KOPT-K1 (cell line): ENCODE measurements around the gene DLEC1.

Source experiments
- H3K27ac ChIP-seq: fragments of 200-600 bp; sonication (generic); 2 replicates; pipeline ENCODE4 v1.5.1; 2016; ENCODE audit warnings: antibody characterized with exemption, mild to moderate bottlenecking, low read depth, low read length; ENCODE audit not compliant: poor library complexity, severe bottlenecking
- H3K36me3 ChIP-seq: fragments of 200-600 bp; sonication (generic); 2 replicates; pipeline ENCODE4 v1.5.1; 2017; ENCODE audit warnings: antibody characterized with exemption, mild to moderate bottlenecking, low read length, moderate library complexity; ENCODE audit not compliant: insufficient read depth
- H3K9me3 ChIP-seq: fragments of 200-600 bp; sonication (generic); 2 replicates; pipeline ENCODE4 v1.5.1; 2017; ENCODE audit warnings: antibody characterized with exemption, low read length, mild to moderate bottlenecking; ENCODE audit not compliant: insufficient read depth, poor library complexity, severe bottlenecking

DLEC1 gene

DNA sequence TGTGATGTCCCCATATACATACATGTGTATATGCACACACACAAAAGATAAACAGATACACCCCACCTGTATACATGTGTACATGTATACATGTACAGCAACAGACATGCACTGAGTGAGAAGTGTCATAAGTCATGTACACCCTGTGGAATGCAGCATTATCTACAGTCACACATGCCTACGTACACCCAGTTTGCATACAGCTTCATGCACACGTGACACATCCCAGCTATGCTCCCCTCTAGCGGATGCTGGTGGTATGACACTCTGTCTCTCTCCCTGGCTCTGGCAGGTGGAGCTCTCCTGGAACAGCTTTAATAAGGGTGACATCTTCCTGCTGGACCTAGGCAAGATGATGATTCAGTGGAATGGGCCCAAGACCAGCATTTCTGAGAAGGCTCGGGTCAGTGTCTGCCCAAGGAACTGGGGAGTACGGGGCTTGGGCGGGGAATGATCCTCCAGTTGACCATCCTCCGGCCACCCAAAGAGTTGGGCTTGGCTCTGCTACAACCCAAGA, 42.2 kb upstream of the DLEC1 start:
- Histone ChIP-seq H3K27ac (no peak overlapping the region), H3K36me3 (peaks cover 56% of the 10 kb centered on the region), H3K9me3 (no peaks in the 10 kb centered on the region)

DNA sequence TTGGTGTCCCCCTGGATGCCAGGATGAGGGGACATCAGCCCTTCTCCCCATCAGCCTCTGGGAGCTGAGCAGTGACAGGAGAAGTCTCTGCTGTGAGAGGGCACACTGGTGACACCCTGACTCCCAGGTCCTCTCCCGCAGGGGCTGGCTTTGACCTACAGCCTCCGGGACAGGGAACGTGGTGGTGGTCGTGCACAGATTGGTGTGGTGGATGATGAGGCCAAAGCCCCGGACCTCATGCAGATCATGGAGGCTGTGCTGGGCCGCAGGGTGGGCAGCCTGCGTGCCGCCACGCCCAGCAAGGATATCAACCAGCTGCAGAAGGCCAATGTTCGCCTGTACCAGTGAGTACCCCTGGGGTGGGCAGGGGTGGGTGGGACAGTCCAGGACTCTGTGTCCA, 41.7 kb upstream of the DLEC1 start:
- H3K9me3 ChIP-seq = no peaks in the 10 kb centered on the region
- H3K36me3 ChIP-seq = peaks cover 61% of the 10 kb centered on the region
- no peak overlapping the region for H3K27ac ChIP-seq

DNA sequence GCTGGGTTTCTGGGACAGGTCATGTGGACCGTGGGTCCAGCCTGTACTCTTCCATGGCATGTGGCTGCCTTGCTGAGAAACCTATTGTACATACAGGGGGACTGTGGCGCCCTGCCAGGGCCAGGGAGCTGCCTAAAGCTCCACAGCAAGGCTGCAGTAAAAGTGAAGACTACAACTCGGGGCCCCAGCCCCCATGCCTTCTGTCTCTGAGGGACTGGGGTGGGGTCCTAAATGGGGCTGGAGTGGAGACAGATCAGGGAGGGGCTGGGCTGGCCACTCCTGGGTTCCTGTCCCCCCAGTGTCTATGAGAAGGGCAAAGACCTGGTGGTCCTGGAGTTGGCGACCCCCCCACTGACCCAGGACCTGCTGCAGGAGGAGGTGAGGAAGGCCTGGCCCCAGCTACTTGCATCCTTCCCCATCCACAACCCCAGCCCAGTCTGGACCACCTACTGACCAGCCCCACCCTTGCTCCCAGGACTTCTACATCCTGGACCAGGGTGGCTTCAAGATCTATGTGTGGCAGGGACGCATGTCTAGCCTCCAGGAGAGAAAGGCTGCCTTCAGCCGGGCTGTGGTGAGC, 41.1 kb upstream of the DLEC1 start:
- peaks cover 66% of the 10 kb centered on the region for H3K36me3 ChIP-seq
- peak overlapping the region; percentile 51 for H3K27ac ChIP-seq

DNA sequence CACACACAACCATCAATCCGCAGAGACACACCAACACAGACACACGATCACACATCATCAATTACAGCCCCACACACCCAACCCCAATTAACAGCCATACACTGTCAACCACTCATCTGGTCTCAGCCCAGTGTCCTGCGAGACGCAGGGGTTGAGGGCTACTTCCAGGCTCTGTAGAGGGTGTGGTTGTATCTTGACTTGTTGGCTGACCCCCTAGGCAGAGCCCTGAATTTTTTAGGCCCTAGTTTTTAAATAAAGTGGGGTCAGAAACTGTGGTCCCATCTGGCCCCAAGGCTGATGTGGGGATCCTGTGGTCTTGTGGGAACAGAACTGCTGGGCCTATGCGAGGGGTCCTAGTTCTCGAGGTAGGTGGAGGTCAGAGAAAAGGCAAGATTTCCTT, 39.2 kb upstream of the DLEC1 start:
- no peak overlapping the region for H3K27ac ChIP-seq
- no peaks in the 10 kb centered on the region for H3K9me3 ChIP-seq
- H3K36me3 ChIP-seq = peaks cover 86% of the 10 kb centered on the region

More for the DNA sequence above, 41.1 kb upstream of the DLEC1 start:
- H3K9me3 ChIP-seq = no peaks in the 10 kb centered on the region

DNA sequence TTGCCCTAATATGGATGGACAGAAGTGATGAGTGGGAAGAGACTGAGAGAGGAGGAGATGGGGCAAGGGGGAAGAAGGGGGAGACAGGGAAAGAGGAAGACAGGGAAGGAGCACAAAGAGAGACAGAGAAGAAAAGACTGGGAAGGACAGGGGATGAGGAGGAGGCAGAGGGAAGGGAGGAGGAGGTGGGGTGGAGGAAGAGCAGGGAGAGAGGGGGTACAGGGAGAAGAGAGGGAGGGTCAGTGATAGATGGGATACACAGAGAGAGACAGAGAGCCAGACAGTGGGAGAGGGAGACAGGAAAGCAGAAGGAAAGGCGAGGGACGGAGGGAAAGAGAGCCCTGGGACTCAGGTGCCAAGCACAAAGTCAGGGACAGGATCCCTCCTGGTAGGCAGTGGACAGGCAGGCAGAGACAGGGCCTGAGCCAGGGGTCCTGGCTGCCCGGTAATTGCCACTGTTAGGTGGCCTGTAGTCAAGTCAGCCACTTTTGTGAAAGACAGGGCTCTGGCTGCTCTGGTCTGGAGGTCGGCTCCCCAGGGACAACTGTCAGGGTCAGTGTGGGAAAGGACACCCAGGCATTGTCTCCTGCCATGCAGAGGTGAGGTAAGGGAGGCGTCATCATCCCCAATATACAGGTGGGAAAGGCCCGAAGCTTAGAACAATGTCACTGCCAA, 38.6 kb upstream of the DLEC1 start:
- no peaks in the 10 kb centered on the region for H3K9me3 ChIP-seq
- H3K27ac ChIP-seq = no peak overlapping the region
- peaks cover 91% of the 10 kb centered on the region for H3K36me3 ChIP-seq

DNA sequence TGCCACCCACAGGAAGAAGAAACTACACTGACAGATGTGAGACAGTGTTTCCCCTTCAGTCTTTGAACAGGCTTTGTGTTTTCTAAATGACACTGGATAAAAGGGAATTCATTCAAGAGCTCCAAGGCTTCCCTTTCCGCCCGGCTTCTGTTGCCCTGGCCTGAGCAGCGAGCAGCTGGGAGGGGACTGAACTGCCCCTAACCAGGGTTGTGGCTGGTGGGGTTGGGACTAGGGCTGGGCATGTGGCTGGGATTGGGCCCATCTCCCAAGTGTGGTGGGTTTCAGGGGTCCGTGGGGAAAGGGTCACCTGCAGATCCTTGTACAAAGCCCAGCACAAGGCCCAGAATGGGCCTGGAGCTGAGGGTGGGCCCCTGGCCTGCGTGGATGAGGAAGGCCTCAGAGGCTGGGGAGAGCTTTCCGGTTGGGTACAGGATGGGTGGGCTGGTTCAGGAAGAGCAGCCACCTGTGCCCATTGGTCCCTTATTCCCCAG, 38.0 kb upstream of the DLEC1 start:
- no peaks in the 10 kb centered on the region for H3K9me3 ChIP-seq
- no peak overlapping the region for H3K27ac ChIP-seq
- peaks cover 93% of the 10 kb centered on the region for H3K36me3 ChIP-seq

DNA sequence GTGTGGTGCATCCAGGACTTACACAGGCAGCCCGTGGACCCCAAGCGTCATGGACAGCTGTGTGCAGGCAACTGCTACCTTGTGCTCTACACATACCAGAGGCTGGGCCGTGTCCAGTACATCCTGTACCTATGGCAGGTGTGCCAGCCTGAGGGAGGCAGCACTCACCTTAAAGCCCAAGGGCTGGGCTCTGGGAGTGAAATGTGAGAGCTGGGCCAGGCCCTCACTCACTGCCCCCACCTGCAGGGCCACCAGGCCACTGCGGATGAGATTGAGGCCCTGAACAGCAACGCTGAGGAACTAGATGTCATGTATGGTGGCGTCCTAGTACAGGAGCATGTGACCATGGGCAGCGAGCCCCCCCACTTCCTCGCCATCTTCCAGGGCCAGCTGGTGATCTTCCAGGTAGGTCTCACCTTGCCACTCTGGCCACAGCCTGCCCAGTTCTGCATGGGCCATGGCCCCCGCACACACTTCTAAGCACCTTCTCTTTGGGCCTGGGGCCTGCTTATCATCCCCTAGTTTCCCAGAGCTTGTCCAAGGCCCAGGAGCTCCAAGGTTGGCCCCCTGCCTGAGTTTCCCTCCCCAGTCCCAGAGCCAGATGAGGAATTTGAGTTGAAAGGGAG, 37.4 kb upstream of the DLEC1 start:
- H3K9me3 ChIP-seq = no peaks in the 10 kb centered on the region
- no peak overlapping the region for H3K27ac ChIP-seq
- peaks cover 93% of the 10 kb centered on the region for H3K36me3 ChIP-seq

DNA sequence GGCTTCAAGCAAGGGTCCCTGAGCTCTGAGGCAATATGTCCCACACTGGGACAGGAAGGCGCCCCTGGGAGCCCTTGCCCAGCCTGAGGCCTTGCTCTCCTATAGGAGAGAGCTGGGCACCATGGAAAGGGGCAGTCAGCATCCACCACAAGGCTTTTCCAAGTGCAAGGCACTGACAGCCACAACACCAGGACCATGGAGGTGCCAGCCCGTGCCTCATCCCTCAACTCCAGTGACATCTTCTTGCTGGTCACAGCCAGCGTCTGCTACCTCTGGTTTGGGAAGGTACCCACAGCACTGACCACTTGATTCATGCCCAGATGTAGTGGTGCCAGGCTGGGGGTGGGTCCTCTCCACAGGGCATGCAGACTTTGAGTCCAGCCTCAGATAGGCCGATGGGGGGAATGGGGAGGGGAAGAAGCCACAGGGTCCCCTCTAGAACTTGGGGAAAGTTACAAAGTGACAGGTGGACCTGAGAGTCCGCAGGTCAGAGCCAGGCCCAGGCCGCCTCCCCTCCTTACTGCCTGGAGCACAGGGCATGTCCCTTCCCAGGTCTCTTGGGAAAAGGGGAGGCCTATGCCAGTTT, 36.6 kb upstream of the DLEC1 start:
- Histone ChIP-seq H3K27ac (no peak overlapping the region), H3K36me3 (peaks cover 94% of the 10 kb centered on the region), H3K9me3 (no peaks in the 10 kb centered on the region)

DNA sequence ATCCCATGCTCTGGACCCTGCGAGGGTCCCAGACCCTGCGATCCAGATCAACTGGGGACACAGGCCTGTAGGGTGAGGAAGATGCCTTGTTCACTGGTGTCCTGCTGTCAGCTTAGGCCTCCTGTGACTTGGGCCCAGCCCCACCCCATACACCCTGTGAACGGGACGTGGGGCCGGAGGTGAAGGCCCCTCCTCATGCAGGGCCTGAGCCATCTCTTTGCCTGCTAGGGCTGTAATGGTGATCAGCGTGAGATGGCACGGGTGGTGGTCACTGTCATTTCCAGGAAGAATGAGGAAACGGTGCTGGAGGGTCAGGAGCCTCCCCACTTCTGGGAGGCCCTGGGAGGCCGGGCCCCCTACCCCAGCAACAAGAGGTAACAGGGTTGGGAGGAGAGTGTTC, 36.1 kb upstream of the DLEC1 start:
- Histone ChIP-seq H3K36me3 (peaks cover 94% of the 10 kb centered on the region), H3K27ac (no peak overlapping the region), H3K9me3 (no peaks in the 10 kb centered on the region)

DNA sequence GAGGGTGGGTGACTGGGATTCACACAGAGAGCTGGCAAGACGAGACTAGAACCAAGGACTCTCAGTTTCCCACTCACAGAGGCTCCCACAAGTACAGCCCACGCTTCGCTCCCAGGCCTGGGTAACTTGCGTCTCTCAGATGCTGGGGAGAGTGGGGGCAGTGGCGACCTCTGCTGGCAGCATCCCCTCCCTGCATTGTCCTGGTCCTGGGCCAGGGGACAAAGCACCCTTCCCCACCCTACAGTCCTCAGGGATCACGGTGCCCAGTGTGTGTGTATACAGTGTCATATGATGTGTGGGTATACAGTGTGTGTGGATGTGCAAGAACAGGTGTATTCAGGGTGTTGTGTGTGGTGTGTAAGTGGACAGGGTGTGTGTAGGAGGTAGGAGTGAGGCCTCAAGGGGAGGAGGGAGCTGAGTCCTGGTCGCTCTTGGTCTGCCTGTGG, 35.6 kb upstream of the DLEC1 start:
- Histone ChIP-seq H3K9me3 (no peaks in the 10 kb centered on the region), H3K27ac (no peak overlapping the region), H3K36me3 (peaks cover 94% of the 10 kb centered on the region)

DNA sequence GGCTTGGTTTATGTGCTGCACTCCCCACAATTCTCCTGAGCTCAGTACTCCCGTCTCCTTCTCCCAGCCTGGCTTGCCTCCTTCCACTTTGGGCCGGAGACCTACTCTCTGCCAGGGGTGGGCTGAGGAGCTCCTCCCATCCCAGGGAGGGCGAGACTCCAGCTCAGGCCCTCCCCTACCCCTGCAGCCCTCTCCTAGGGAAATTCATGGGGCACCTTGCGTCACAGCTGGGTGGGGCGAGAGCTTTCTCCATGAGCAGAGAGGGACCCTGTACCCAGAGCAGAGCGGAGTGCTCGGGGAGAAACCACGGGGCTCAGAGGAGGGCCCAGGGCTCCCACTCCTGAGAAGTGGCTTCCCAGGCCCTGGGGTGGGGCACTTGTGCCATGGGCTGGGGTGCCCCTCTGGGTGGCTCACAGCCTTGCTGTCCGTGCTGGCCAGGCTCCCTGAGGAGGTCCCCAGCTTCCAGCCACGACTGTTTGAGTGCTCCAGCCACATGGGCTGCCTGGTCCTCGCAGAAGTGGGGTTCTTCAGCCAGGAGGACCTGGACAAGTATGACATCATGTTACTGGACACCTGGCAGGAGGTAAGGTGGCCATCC, 35.1 kb upstream of the DLEC1 start:
- H3K27ac ChIP-seq = no peak overlapping the region
- H3K9me3 ChIP-seq = no peaks in the 10 kb centered on the region
- H3K36me3 ChIP-seq = peaks cover 94% of the 10 kb centered on the region

DNA sequence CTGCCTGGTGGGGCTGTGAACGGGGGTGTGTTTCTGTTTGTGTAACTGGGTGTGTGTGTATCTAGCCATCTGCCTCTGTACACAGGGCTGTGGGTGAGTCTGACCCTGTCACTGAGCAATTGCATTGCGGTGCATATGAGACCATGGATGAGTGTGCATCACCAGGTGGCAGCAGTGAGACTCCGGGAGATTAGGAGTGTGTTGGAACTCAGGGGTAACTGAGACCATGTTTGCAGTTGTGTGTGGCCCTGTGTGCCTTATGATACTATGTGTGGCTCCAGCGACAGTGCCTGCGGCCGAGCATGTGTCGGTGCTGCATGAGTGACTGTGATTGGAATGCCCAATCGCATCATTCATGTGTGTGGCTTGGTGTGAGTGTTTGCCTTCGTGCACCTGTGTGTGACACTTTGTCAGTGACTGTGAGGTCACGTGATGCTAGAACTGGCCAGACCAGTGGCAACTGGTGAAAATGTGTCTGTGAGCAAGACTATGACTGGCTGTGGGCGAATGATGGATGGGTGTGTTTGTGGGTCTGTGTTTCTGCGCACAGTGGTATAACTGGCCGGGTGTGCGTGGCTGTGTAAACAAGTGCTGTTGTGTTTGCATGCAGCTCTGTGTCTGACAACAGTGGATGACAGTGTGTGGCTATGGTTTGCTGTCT, 34.5 kb upstream of the DLEC1 start:
- no peaks in the 10 kb centered on the region for H3K9me3 ChIP-seq
- H3K36me3 ChIP-seq = peaks cover 90% of the 10 kb centered on the region
- H3K27ac ChIP-seq = no peak overlapping the region

DNA sequence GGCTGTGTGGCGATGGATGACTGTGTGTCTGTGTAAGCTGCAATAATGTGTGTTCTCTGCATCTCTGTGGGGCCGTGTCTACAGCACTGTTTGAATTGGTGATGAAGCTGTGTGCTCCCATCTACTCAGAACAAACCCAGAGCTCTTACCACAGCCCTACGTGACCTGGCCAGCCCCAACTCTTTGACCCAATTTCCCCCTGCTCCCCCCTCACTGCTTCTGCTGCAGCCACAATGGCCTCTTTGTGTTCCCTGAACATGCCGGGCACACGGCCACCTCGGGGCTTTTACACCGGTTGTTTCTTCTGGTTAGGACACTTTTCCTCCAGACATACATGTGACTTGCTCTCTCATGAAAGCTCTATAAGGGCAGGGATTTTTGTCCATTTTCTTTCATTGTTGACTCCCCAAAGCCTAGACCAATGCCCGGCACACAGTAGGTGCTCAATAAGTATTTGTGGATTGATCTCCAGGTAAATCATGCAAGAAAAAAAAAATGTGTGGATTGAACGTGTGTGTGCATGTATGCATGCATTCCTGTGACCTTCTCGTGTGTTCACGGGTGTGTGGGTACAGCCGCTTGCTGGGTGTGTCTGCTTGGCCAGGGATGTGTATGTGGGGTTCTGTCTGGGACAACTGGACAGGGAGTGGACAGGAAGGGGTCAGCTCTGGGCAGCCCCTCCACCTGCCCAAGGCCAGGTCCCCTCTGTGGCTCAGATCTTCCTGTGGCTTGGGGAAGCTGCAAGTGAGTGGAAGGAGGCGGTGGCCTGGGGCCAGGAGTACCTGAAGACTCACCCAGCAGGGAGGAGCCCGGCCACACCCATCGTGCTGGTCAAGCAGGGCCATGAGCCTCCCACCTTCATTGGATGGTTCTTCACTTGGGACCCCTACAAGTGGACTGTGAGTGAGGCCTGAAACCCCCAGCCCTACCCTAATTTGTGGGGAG, 33.7 kb upstream of the DLEC1 start:
- no peak overlapping the region for H3K27ac ChIP-seq
- no peaks in the 10 kb centered on the region for H3K9me3 ChIP-seq
- peaks cover 81% of the 10 kb centered on the region for H3K36me3 ChIP-seq

DNA sequence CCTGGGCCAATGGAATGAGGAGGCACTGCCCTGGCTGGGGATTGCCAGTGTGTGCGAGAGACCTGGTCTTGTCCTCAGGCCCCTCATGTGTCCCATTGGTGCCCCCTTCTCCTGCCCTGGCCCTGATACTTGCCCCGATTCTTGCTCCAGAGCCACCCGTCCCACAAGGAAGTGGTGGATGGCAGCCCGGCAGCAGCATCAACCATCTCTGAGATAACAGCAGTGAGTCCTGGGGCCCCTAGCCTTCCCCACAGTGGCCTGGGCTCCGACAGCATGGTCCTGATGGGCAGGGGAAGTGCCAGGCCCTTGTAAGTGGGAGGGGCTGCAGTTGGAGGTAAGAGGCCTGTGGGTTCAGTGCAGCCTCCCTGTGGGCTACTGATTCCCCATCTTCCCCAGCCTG, 33.0 kb upstream of the DLEC1 start:
- Histone ChIP-seq H3K36me3 (peaks cover 75% of the 10 kb centered on the region), H3K9me3 (no peaks in the 10 kb centered on the region), H3K27ac (no peak overlapping the region)
